Ascending aorta (tissue), 2 donors: ENCODE data around the gene SH2D3A. TPM values are rescaled to one million over a fixed set of nuclear protein-coding genes. Genes with fewer than 3 reads are reported as not detected.

ENCODE experiments used
- DNase-seq, 2 donors: peaks; one replicate each; pipeline ENCODE4 v3.0.0-alpha.2; 2019; ENCODE audit warnings: low spot score in 2 of 2
- H3K27ac ChIP-seq, 2 donors: fragments of 200-600 bp; sonication (generic); one replicate each; pipeline ENCODE4 v1.5.1; 2016 to 2017; ENCODE audit warnings: mild to moderate bottlenecking in 1 of 2
- H3K27me3 ChIP-seq: fragments of 200-600 bp; sonication (generic); one replicate; pipeline ENCODE4 v1.5.1; 2017
- H3K36me3 ChIP-seq, 2 donors: fragments of 200-600 bp; sonication (generic); one replicate each; pipeline ENCODE4 v1.5.1; 2016
- H3K4me1 ChIP-seq, 2 donors: fragments of 200-600 bp; sonication (generic); one replicate each; pipeline ENCODE4 v1.5.1; 2016 to 2017; ENCODE audit warnings: mild to moderate bottlenecking in 1 of 2
- H3K4me3 ChIP-seq, 2 donors: fragments of 200-600 bp; sonication (generic); one replicate each; pipeline ENCODE4 v1.5.1; 2016 to 2017; ENCODE audit warnings: mild to moderate bottlenecking in 1 of 2
- H3K9me3 ChIP-seq, 2 donors: fragments of 200-600 bp; sonication (generic); one replicate each; pipeline ENCODE4 v1.5.1; 2016
- intact Hi-C: fragments of 100-400 bp; cut with DNase I; formaldehyde crosslinking; loops from one replicate; pipeline ENCODE4 v1.15.1; 2023
- total RNA-seq: library from RNA; depleted of rRNA; stranded (reverse); fragments of >200 nt; gene quantifications from one replicate; pipeline ENCODE4 v1.1.0, GENCODE V29; 2016
- TF ChIP-seq, protein P1 (sequence below), 3 experiments: fragments of 200-600 bp in 2 of 3; fragments of 450-650 bp in 1 of 3; sonication (generic) in 2 of 3; IDR thresholded peaks; one replicate each; pipeline ENCODE4 v1.5.1; 2016 to 2019; ENCODE audit warnings: antibody characterized with exemption in 3 of 3, mild to moderate bottlenecking in 1 of 3, moderate library complexity in 1 of 3

SH2D3A gene
- total RNA-seq, 1 donor from 2014 or later: not detected

GRCh38 chr19:6739883-6740588 lies 27.2 kb downstream of the SH2D3A start:
- TF ChIP-seq, protein P1, sequence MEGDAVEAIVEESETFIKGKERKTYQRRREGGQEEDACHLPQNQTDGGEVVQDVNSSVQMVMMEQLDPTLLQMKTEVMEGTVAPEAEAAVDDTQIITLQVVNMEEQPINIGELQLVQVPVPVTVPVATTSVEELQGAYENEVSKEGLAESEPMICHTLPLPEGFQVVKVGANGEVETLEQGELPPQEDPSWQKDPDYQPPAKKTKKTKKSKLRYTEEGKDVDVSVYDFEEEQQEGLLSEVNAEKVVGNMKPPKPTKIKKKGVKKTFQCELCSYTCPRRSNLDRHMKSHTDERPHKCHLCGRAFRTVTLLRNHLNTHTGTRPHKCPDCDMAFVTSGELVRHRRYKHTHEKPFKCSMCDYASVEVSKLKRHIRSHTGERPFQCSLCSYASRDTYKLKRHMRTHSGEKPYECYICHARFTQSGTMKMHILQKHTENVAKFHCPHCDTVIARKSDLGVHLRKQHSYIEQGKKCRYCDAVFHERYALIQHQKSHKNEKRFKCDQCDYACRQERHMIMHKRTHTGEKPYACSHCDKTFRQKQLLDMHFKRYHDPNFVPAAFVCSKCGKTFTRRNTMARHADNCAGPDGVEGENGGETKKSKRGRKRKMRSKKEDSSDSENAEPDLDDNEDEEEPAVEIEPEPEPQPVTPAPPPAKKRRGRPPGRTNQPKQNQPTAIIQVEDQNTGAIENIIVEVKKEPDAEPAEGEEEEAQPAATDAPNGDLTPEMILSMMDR (IDR thresholded peaks at IDR 0.05): no peak
- DNase-seq: no peak
- H3K9me3 ChIP-seq: no peaks in the 10 kb centered on the region
- intact Hi-C loops: loop anchor here (2.0 to 10.0 kb wide), 9 partner anchors 223 to 1181 kb away; partner anchors contain the start of genes KHSRP, NDUFA11, SAFB and SAFB2
- peaks cover 3 to 50% of the 10 kb centered on the region in 2 donors for H3K4me1 ChIP-seq
- peaks cover 7 to 12% of the 10 kb centered on the region in 2 donors for H3K36me3 ChIP-seq
- H3K4me3 ChIP-seq: peak overlapping the region; percentile 65 to 74
- H3K27me3 ChIP-seq: no peaks in the 10 kb centered on the region
- H3K27ac ChIP-seq: peak overlapping the region; percentile 87 to 93

- Histone ChIP-seq H3K27ac (peak within 1 kb of the TSS; percentile 93 to 97), H3K4me1 (peaks cover 3 to 44% of the 10 kb centered on the region in 2 donors), H3K36me3 (peaks cover 7 to 12% of the 10 kb centered on the region in 2 donors), H3K9me3 (no peaks in the 10 kb centered on the region), H3K4me3 (peak within 1 kb of the TSS; percentile 65 to 74), H3K27me3 (no peaks in the 10 kb centered on the region)
- DNase-seq: peak; percentile 53 to 92
- intact Hi-C loops: loop anchor here (2.0 to 10.0 kb wide), 6 partner anchors 222 to 1181 kb away; partner anchors contain the start of genes KHSRP, SAFB, SAFB2 and SNAPC2
- TF ChIP-seq, protein P1 (IDR thresholded peaks at IDR 0.05): no peak
Measured at GRCh38 chr19:6739390-6739882, 27.8 kb downstream of the SH2D3A start, which contains the start of gene TRIP10. TSS of gene TRIP10 (plus strand) at chr19:6739680. CDS start at chr19:6739762, 82 bp downstream.

DNA sequence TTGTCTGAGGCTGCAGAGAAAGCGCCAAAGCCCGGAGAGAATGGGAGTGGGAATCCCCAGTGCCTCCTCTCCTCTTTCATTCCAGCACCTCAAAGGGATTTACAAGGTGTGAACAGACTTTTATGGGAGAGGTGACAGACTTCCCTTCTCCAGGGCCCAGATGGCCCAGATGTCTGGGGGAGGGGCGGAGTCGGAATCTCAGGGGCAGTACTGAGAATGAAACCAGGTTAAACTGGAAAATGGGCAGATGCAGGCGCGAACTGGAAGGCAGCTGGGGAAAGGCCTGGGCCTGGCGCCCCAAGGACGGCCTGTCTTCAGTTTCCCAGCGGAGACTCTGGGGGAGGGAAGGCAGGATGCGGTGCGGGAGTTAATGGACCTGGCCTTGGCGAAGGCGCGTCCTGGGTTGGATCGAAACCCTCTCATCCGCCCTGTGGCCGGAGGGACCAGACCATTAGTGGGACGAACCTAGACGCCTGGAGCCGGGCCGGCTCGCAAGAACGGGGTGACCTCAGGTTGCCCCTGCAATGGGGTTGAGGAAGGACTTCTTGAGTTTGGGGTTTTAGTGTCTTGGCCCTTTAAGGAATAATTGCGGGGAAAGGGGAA lies 28.3 kb downstream of the SH2D3A start:
- H3K9me3 ChIP-seq: no peaks in the 10 kb centered on the region
- peaks cover 7 to 14% of the 10 kb centered on the region in 2 donors for H3K36me3 ChIP-seq
- intact Hi-C loops: loop anchor here (2.0 to 10.0 kb wide), 6 partner anchors 222 to 1182 kb away; partner anchors contain the start of genes KHSRP, SAFB, SAFB2 and SNAPC2
- peak overlapping the region; percentile 86 to 97 for H3K27ac ChIP-seq
- peak overlapping the region; percentile 56 to 65 for H3K4me3 ChIP-seq
- no peaks in the 10 kb centered on the region for H3K27me3 ChIP-seq
- H3K4me1 ChIP-seq: peaks cover 3 to 38% of the 10 kb centered on the region in 2 donors
- TF ChIP-seq, protein P1 (IDR thresholded peaks at IDR 0.05): no peak
- peak in 1 of 2 donors; percentile 69 for DNase-seq

DNA sequence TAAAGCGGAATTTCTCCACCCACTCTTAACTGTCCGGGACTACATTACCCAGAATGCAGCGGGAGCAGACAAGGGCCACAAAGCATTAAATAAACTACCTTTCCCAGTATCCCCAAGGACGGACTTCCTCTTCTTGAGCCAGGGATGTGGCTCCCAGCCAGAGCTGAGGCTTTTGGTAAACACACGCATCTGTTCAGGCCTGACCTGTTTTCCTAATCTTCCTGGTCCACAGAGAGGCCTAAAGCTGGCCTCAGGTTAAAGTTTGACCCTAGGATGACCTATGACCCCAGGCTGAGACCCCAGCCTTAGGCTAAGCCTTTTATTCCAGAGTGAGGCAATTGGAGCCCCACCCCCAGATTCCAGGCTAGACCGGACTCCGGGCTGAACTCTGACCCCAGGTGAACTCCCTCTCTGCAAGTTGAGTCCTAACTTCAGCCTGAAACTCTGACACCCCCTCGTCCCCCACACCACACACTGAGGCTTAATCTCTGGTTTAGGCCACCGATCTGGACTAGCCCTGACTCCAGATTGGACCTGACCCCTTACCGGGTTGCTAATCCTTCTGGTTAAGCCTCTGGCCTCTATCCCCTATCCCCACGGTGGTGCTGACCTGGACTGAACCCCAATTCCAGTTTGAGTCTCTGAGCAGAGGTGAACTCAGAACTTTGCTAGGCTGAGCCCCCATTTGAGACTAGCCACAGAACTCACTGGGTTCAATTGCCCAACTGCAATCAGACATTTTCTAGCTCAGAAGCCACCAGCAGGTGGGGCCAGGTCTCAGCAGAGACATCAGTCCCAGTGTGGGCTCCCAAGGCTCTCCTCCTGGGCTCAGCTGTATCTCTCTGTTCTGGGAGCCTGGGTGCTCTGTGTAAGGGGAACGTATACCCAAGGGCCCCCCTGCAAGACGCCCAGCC lies 29.1 kb downstream of the SH2D3A start:
- intact Hi-C loops: loop anchor here (1.0 to 10.0 kb wide), 11 partner anchors 15 to 1183 kb away; partner anchors contain the start of genes ALKBH7, KHSRP, PET100 and SAFB
- H3K4me1 ChIP-seq: peaks cover 3 to 31% of the 10 kb centered on the region in 2 donors

More for the DNA sequence above, 29.1 kb downstream of the SH2D3A start:
- Histone ChIP-seq H3K9me3 (no peaks in the 10 kb centered on the region), H3K4me3 (peak overlapping the region; percentile 56 to 65), H3K36me3 (peaks cover 5 to 10% of the 10 kb centered on the region in 2 donors), H3K27me3 (no peaks in the 10 kb centered on the region), H3K27ac (peak overlapping the region; percentile 86 to 97)
- TF ChIP-seq, protein P1 (IDR thresholded peaks at IDR 0.05): peak; percentile 42 to 72 (median 64)
- peak in 1 of 2 donors; percentile 87 for DNase-seq
